Measurements from ENCODE around the gene PIWIL4.
"Not testable (repeated sequence)": the region's sequence is repeated elsewhere in the genome, so short reads cannot be mapped to it uniquely, and the experiment has no call there.

Gene PIWIL4

DNA sequence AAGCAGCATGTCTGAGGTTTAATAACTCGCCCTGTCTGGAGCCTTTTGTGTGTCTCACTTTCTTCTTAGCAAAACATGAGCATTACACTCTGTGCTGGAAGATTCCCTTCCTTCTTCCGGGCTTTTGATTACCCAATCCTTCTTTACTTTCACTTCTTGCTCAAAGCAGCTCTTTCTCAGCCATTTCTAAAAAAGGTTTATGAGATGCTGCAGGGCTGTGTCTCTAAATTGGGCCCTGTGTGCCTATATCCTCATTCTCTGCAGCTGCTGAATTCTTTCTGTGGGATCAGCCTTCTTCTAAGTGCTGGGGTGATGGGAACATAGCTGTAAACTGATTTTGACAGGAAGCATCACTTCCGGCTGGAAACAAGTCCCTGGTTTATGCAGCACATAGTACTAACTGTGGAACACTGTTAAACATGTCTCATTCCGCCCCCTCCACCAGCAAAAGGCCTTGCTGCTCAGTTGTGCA, 71.8 kb downstream of the PIWIL4 start:
- no peak for DNase-seq (ENCODE audit: low spot score)
- TF ChIP-seq, protein P1, sequence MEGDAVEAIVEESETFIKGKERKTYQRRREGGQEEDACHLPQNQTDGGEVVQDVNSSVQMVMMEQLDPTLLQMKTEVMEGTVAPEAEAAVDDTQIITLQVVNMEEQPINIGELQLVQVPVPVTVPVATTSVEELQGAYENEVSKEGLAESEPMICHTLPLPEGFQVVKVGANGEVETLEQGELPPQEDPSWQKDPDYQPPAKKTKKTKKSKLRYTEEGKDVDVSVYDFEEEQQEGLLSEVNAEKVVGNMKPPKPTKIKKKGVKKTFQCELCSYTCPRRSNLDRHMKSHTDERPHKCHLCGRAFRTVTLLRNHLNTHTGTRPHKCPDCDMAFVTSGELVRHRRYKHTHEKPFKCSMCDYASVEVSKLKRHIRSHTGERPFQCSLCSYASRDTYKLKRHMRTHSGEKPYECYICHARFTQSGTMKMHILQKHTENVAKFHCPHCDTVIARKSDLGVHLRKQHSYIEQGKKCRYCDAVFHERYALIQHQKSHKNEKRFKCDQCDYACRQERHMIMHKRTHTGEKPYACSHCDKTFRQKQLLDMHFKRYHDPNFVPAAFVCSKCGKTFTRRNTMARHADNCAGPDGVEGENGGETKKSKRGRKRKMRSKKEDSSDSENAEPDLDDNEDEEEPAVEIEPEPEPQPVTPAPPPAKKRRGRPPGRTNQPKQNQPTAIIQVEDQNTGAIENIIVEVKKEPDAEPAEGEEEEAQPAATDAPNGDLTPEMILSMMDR (IDR thresholded peaks at IDR 0.05; ENCODE audit: extremely low read depth, missing control alignments) = no peak

DNA sequence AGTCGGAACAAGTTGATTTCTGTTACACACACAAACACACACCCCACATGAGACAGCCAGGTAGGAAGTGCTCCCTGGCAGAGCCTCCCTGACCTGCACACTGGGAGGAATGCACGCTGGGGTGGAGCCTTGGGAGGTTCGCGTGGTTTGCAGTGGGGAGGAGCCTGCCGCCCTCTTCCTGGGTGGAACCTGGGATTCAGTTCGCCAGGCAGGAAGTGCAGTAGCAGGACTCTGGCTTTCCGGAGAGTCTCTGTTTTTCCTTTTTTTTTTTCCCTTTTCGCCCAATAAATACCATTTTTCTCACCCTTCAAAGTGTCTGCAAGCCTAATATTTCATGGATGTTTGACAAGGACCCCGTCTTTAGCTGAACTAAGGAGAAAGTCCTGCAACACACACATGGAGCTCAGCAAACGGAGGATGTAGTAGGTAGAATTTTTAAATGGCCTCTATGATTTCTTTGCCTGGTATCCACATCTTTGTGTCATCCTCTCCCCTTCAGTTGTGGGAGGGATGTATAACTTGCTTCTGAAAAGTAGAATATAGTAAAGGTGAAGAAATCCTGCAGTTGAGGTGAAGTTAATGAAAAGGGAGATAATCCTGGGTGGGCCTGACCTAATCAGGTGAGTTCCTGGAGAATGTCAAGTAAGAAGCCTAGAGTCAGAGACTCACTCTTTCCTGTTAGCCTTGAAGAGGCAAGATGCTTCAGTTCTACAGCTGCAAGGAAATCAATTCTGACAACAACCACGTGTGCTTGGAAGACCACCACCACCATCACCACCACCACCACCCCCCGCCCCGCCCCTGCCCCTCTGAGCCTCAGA, 72.9 kb downstream of the PIWIL4 start:
- TF ChIP-seq, protein P1 (IDR thresholded peaks at IDR 0.05; ENCODE audit: extremely low read depth, missing control alignments) = no peak
- no peak for DNase-seq (ENCODE audit: low spot score)

- TF ChIP-seq, protein P1 (IDR thresholded peaks at IDR 0.05; ENCODE audit: extremely low read depth, missing control alignments) = no peak
- DNase-seq (ENCODE audit: low spot score) = no peak
Measured at GRCh38 chr11:94641167-94641761, 74.1 kb downstream of the PIWIL4 start.

DNA sequence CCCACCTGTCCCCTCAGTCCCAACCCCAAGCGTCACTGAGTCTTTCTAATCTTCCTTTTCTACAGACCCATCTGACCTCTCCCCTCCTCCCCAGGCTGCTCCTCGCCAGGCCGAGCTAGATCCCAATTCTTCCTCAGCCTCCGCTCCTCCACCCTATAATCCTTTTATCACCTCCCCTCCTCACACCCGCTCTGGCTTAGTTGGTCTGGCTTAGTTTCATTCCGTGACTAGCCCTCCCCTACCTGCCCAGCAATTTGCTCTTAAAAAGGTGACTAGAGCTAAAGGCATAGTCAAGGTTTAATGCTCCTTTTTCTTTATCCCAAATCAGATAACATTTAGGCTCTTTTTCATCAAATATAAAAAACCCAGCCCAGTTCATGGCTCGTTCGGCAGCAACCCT, 76.0 kb downstream of the PIWIL4 start:
- not testable (repeated sequence) for DNase-seq (ENCODE audit: low spot score)

- TF ChIP-seq, protein P1 (IDR thresholded peaks at IDR 0.05; ENCODE audit: extremely low read depth, missing control alignments) = no peak
- no peak for DNase-seq (ENCODE audit: low spot score)
Measured at GRCh38 chr11:94647926-94648325, 80.8 kb downstream of the PIWIL4 start.

DNA sequence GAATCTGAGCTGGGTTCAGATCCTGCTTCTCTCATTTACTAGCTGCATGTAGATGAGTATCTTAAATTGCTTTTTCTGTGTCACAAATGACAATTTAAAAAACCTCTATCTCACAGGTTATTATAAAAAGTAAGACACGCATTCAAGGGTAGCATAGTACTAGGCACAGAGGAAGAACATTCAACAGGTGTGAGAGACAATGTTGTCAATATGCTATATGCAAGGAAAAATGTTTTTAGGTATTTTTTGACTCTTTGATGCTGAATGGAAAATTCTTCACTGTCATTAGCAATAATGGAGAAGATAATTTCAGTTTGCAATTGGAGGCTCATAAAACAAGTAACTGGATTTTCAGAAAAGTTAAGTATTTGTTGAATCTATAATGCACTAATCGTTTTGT, 81.6 kb downstream of the PIWIL4 start:
- DNase-seq (ENCODE audit: low spot score) = no peak
- TF ChIP-seq, protein P1 (IDR thresholded peaks at IDR 0.05; ENCODE audit: extremely low read depth, missing control alignments) = no peak

- no peak for DNase-seq (ENCODE audit: low spot score)
- TF ChIP-seq, protein P1 (IDR thresholded peaks at IDR 0.05; ENCODE audit: extremely low read depth, missing control alignments) = no peak
Measured at GRCh38 chr11:94649254-94649653, 82.1 kb downstream of the PIWIL4 start.
